Body of pancreas (tissue), 4 donors: Measurements from ENCODE around the gene GABRA4.

ENCODE experiments used
- POLR2A ChIP-seq, 3 donors: fragments of 450-650 bp; IDR thresholded peaks; one replicate each; pipeline ENCODE4 v1.6.1; 2016; ENCODE audit warnings: antibody characterized with exemption in 3 of 3, mild to moderate bottlenecking in 2 of 3
- TF ChIP-seq, protein P1 (sequence below), 7 experiments: fragments of 450-650 bp in 4 of 7; fragments of 200-600 bp in 3 of 7; sonication (generic) in 3 of 7; IDR thresholded peaks; one replicate each; pipeline ENCODE4 v1.5.1; 2016 to 2019; ENCODE audit warnings: antibody characterized with exemption in 7 of 7

DNA sequence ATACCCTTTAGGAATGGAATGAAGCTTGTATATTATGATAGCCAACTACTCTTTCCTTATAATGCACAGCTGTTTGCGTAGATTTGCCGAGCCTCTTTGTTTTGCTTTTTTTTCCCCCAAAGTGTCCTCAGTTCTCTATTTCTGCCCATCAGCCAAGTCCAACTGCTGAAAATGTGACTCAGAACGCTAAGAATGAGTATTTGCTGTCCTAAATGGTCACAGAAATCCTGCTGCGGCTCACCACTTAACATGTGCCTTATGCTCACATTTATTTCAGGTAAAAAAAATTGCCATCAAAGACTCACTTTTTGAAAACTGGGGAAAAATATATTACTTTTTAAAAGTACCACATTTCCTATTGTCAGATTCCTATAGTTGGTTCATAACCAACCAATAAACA is 36.9 kb downstream of the GABRA4 start:
- no peak for TF ChIP-seq POLR2A (IDR thresholded peaks at IDR 0.05)
- TF ChIP-seq, protein P1, sequence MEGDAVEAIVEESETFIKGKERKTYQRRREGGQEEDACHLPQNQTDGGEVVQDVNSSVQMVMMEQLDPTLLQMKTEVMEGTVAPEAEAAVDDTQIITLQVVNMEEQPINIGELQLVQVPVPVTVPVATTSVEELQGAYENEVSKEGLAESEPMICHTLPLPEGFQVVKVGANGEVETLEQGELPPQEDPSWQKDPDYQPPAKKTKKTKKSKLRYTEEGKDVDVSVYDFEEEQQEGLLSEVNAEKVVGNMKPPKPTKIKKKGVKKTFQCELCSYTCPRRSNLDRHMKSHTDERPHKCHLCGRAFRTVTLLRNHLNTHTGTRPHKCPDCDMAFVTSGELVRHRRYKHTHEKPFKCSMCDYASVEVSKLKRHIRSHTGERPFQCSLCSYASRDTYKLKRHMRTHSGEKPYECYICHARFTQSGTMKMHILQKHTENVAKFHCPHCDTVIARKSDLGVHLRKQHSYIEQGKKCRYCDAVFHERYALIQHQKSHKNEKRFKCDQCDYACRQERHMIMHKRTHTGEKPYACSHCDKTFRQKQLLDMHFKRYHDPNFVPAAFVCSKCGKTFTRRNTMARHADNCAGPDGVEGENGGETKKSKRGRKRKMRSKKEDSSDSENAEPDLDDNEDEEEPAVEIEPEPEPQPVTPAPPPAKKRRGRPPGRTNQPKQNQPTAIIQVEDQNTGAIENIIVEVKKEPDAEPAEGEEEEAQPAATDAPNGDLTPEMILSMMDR (IDR thresholded peaks at IDR 0.05): no peak
